Right lobe of liver (tissue), 4 donors: ENCODE results near the gene SYNE3.

Experiments used
- POLR2A ChIP-seq: fragments of 450-650 bp; IDR thresholded peaks from one replicate; pipeline ENCODE4 v1.6.1; 2017; ENCODE audit warnings: antibody characterized with exemption, mild to moderate bottlenecking
- TF ChIP-seq, protein P1 (sequence below), 4 donors: fragments of 200-600 bp in 3 of 4; fragments of 450-650 bp in 1 of 4; IDR thresholded peaks; one replicate each; pipeline versions ENCODE4 v1.5.1 to v1.8.0; 2016 to 2022; ENCODE audit warnings: antibody characterized with exemption in 4 of 4, mild to moderate bottlenecking in 2 of 4
- donor health status: DM: no; HTN: no; CAD: no.
- donor health status: DM: no; HTN: no; CAD: no.
- donor health status: DM: no; HTN: yes; CAD: no.

DNA sequence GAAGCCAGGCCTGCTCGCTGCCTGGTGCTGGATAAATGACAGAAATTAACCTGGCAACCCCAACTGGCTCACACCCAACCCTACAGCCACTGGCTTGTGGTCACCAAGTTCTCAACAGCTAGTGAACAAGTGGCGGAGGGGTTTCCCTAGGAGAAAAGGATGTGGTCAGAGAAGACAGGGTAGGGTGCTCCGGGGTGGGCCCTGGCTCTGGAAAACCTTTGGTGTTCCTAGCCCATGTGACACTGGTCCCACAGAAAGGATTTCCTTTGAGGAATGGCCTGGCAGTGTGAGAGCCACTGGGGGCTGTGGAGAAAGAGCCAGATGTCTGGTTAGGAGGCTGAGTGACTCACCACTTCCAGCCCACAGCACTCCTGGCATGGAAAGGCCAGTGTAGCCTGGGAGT lies 8.7 kb downstream of the SYNE3 start:
- TF ChIP-seq, protein P1, sequence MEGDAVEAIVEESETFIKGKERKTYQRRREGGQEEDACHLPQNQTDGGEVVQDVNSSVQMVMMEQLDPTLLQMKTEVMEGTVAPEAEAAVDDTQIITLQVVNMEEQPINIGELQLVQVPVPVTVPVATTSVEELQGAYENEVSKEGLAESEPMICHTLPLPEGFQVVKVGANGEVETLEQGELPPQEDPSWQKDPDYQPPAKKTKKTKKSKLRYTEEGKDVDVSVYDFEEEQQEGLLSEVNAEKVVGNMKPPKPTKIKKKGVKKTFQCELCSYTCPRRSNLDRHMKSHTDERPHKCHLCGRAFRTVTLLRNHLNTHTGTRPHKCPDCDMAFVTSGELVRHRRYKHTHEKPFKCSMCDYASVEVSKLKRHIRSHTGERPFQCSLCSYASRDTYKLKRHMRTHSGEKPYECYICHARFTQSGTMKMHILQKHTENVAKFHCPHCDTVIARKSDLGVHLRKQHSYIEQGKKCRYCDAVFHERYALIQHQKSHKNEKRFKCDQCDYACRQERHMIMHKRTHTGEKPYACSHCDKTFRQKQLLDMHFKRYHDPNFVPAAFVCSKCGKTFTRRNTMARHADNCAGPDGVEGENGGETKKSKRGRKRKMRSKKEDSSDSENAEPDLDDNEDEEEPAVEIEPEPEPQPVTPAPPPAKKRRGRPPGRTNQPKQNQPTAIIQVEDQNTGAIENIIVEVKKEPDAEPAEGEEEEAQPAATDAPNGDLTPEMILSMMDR (IDR thresholded peaks at IDR 0.05) = no peak
- TF ChIP-seq POLR2A = no peak
